NCI-H460 (cell line): ENCODE measurements around the gene ILDR2. TPM values are rescaled to one million over a fixed set of nuclear protein-coding genes. Genes with fewer than 3 reads are reported as not detected.
A peak's percentile ranks its signal among the peaks of the same experiment; 100 is the strongest.

Source experiments
- DNase-seq: peaks from one replicate; pipeline ENCODE4 v3.0.0-alpha.2; 2016; ENCODE audit warnings: low read depth; ENCODE audit errors: extremely low read depth
- total RNA-seq: library from RNA; depleted of rRNA; stranded (reverse); fragments of >200 nt; shearing (Covaris generic); gene quantifications from 2 replicates; pipeline ENCODE4 v1.2.3, GENCODE V29; 2014

The ILDR2 gene
- total RNA-seq, 1 experiment from 2014 or later, result 0.22 TPM

GRCh38 chr1:166927701-166928100 lies 47.6 kb downstream of the ILDR2 start:
- DNase-seq, result no peak

GRCh38 chr1:166925810-166926478 lies 49.4 kb downstream of the ILDR2 start:
- DNase-seq, result peak; percentile 11

GRCh38 chr1:166924823-166925541 lies 50.4 kb downstream of the ILDR2 start:
- DNase-seq, result no peak

GRCh38 chr1:166920561-166921475 lies 54.5 kb downstream of the ILDR2 start:
- no peak for DNase-seq

GRCh38 chr1:166918956-166919316 lies 56.4 kb downstream of the ILDR2 start:
- DNase-seq, result no peak

GRCh38 chr1:166918088-166918955 lies 57.0 kb downstream of the ILDR2 start:
- DNase-seq, result no peak

- DNase-seq, result no peak
Observed at GRCh38 chr1:166915941-166916340, 59.4 kb downstream of the ILDR2 start.

- no peak for DNase-seq
Observed at GRCh38 chr1:166915042-166915441, 60.3 kb downstream of the ILDR2 start.

- no peak for DNase-seq
Observed at GRCh38 chr1:166914111-166914510, 61.2 kb downstream of the ILDR2 start.

GRCh38 chr1:166911624-166912023 lies 63.7 kb downstream of the ILDR2 start:
- DNase-seq, result no peak

GRCh38 chr1:166910396-166910994 lies 64.8 kb downstream of the ILDR2 start:
- DNase-seq, result peak; percentile 89

GRCh38 chr1:166908942-166909341 lies 66.4 kb downstream of the ILDR2 start:
- no peak for DNase-seq

- DNase-seq, result no peak
Observed at GRCh38 chr1:166907763-166908162, 67.6 kb downstream of the ILDR2 start.

GRCh38 chr1:166907051-166907450 lies 68.3 kb downstream of the ILDR2 start:
- no peak for DNase-seq

- no peak for DNase-seq
Observed at GRCh38 chr1:166906647-166907046, 68.7 kb downstream of the ILDR2 start.

GRCh38 chr1:166905900-166906299 lies 69.4 kb downstream of the ILDR2 start:
- DNase-seq, result no peak

- no peak for DNase-seq
Observed at GRCh38 chr1:166905136-166905535, 70.2 kb downstream of the ILDR2 start.

- DNase-seq, result no peak
Observed at GRCh38 chr1:166903232-166903631, 72.1 kb downstream of the ILDR2 start.

- no peak for DNase-seq
Observed at GRCh38 chr1:166902279-166902678, 73.1 kb downstream of the ILDR2 start.

- no peak for DNase-seq
Observed at GRCh38 chr1:166900987-166901386, 74.4 kb downstream of the ILDR2 start.
